ENCODE data around the gene CDO1.

CDO1 gene

GRCh38 chr5:115758356-115758755 lies 58.1 kb downstream of the CDO1 start:
- Histone ChIP-seq H3K27me3 (ENCODE audit: insufficient read depth, low read length) (no peaks in the 10 kb centered on the region), H3K4me1 (ENCODE audit: insufficient read depth, low read length) (no peaks in the 10 kb centered on the region), H2AFZ (ENCODE audit: low read depth, low read length) (no peak overlapping the region), H3K4me3 (ENCODE audit: low read length) (no peak overlapping the region), H3K9me3 (ENCODE audit: low read length) (peaks cover 4% of the 10 kb centered on the region), H3K36me3 (ENCODE audit: insufficient read depth, low read length) (no peaks in the 10 kb centered on the region)

- Histone ChIP-seq H3K27me3 (ENCODE audit: insufficient read depth, low read length) (no peaks in the 10 kb centered on the region), H3K36me3 (ENCODE audit: insufficient read depth, low read length) (no peaks in the 10 kb centered on the region), H3K4me3 (ENCODE audit: low read length) (no peak overlapping the region), H2AFZ (ENCODE audit: low read depth, low read length) (no peak overlapping the region), H3K9me3 (ENCODE audit: low read length) (no peaks in the 10 kb centered on the region), H3K4me1 (ENCODE audit: insufficient read depth, low read length) (no peaks in the 10 kb centered on the region)
Measured at GRCh38 chr5:115755675-115756074, 60.8 kb downstream of the CDO1 start.
